Measurements from ENCODE around the gene EPM2AIP1. TPM values are rescaled to one million over a fixed set of nuclear protein-coding genes. Genes with fewer than 3 reads are reported as not detected.
"Not testable (repeated sequence)": the region's sequence is repeated elsewhere in the genome, so short reads cannot be mapped to it uniquely, and the experiment has no call there.

The EPM2AIP1 gene
- total RNA-seq: 8.9 and 9.0 TPM in 2 replicates

- DNase-seq (ENCODE audit: extremely low read depth, low read depth, low spot score): no peak
These were observed at the start of gene EPM2AIP1 for GRCh38 chr3:36992806-36993325. Gene EPM2AIP1 (minus strand): TSS chr3:36993131. CDS start chr3:36993077, 54 bp downstream.

GRCh38 chr3:37042712-37043111 lies 49.8 kb upstream of the EPM2AIP1 start:
- not testable (repeated sequence) for DNase-seq (ENCODE audit: extremely low read depth, low read depth, low spot score)

GRCh38 chr3:37041546-37042195 lies 48.7 kb upstream of the EPM2AIP1 start:
- no peak for DNase-seq (ENCODE audit: extremely low read depth, low read depth, low spot score)

- no peak for DNase-seq (ENCODE audit: extremely low read depth, low read depth, low spot score)
These were observed 47.3 kb upstream of the EPM2AIP1 start for GRCh38 chr3:37040231-37040630.

GRCh38 chr3:37039161-37039846 lies 46.4 kb upstream of the EPM2AIP1 start:
- DNase-seq (ENCODE audit: extremely low read depth, low read depth, low spot score): no peak

- no peak for DNase-seq (ENCODE audit: extremely low read depth, low read depth, low spot score)
These were observed 44.4 kb upstream of the EPM2AIP1 start for GRCh38 chr3:37037352-37037751.

- no peak for DNase-seq (ENCODE audit: extremely low read depth, low read depth, low spot score)
These were observed 40.0 kb upstream of the EPM2AIP1 start for GRCh38 chr3:37032961-37033360.

- no peak for DNase-seq (ENCODE audit: extremely low read depth, low read depth, low spot score)
These were observed 38.3 kb upstream of the EPM2AIP1 start for GRCh38 chr3:37031096-37031682.

- no peak for DNase-seq (ENCODE audit: extremely low read depth, low read depth, low spot score)
These were observed 37.7 kb upstream of the EPM2AIP1 start for GRCh38 chr3:37030588-37030987.

GRCh38 chr3:37029516-37030163 lies 36.7 kb upstream of the EPM2AIP1 start:
- no peak for DNase-seq (ENCODE audit: extremely low read depth, low read depth, low spot score)

- DNase-seq (ENCODE audit: extremely low read depth, low read depth, low spot score): no peak
These were observed 36.2 kb upstream of the EPM2AIP1 start for GRCh38 chr3:37029111-37029510.

- DNase-seq (ENCODE audit: extremely low read depth, low read depth, low spot score): no peak
These were observed 35.4 kb upstream of the EPM2AIP1 start for GRCh38 chr3:37028329-37028728.

GRCh38 chr3:37026851-37027250 lies 33.9 kb upstream of the EPM2AIP1 start:
- no peak for DNase-seq (ENCODE audit: extremely low read depth, low read depth, low spot score)

- no peak for DNase-seq (ENCODE audit: extremely low read depth, low read depth, low spot score)
These were observed 32.8 kb upstream of the EPM2AIP1 start for GRCh38 chr3:37025561-37026335.

GRCh38 chr3:37024820-37025405 lies 32.0 kb upstream of the EPM2AIP1 start:
- no peak for DNase-seq (ENCODE audit: extremely low read depth, low read depth, low spot score)

- DNase-seq (ENCODE audit: extremely low read depth, low read depth, low spot score): no peak
These were observed 31.2 kb upstream of the EPM2AIP1 start for GRCh38 chr3:37024092-37024491.

- no peak for DNase-seq (ENCODE audit: extremely low read depth, low read depth, low spot score)
These were observed 24.8 kb upstream of the EPM2AIP1 start for GRCh38 chr3:37017683-37018082.

- no peak for DNase-seq (ENCODE audit: extremely low read depth, low read depth, low spot score)
These were observed 24.0 kb upstream of the EPM2AIP1 start for GRCh38 chr3:37016903-37017302.

- no peak for DNase-seq (ENCODE audit: extremely low read depth, low read depth, low spot score)
These were observed 22.7 kb upstream of the EPM2AIP1 start for GRCh38 chr3:37015642-37016041.

- DNase-seq (ENCODE audit: extremely low read depth, low read depth, low spot score): no peak
These were observed 21.7 kb upstream of the EPM2AIP1 start for GRCh38 chr3:37014620-37015019.

Measured in glomerular endothelial cell (primary cell).